HFF-Myc (cell line): ENCODE measurements around the gene METTL15.
"Not testable (repeated sequence)": the region's sequence is repeated elsewhere in the genome, so short reads cannot be mapped to it uniquely, and the experiment has no call there.

Experiments used
- DNase-seq: peaks from one replicate; pipeline ENCODE4 v3.0.0-alpha.2; 2011; ENCODE audit warnings: low read depth; ENCODE audit errors: extremely low read depth
- H3K4me3 ChIP-seq: replicated peaks from 2 replicates; pipeline ENCODE4 v1.5.1; 2011; ENCODE audit warnings: low read depth, mild to moderate bottlenecking, control low read depth, low read length
- TF ChIP-seq, protein P1 (sequence below): IDR thresholded peaks from 2 replicates; pipeline ENCODE4 v1.5.1; 2012; ENCODE audit warnings: mild to moderate bottlenecking, low read depth, low read length, control low read depth; ENCODE audit errors: missing control alignments

METTL15 gene

DNA sequence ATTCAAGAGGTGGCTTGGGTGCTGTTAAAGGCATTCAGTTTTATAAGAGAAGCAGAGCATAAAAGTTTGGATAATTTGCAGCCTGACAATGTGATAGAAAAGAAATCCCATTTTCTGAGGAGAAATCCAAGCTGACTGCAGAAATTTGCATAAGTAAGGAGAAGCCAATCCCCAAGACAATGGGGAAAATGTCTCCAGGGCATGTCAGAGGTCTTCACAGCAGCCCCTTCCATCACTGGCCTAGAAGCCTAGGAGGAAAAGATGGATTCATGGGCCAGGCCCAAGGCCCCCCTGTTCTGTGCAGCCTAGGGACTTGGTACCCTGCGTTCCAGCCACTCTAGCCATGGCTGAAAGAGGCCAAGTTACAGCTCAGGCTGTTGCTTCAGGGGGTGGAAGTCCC, 207.3 kb downstream of the METTL15 start:
- H3K4me3 ChIP-seq, result no peak overlapping the region
- TF ChIP-seq, protein P1, sequence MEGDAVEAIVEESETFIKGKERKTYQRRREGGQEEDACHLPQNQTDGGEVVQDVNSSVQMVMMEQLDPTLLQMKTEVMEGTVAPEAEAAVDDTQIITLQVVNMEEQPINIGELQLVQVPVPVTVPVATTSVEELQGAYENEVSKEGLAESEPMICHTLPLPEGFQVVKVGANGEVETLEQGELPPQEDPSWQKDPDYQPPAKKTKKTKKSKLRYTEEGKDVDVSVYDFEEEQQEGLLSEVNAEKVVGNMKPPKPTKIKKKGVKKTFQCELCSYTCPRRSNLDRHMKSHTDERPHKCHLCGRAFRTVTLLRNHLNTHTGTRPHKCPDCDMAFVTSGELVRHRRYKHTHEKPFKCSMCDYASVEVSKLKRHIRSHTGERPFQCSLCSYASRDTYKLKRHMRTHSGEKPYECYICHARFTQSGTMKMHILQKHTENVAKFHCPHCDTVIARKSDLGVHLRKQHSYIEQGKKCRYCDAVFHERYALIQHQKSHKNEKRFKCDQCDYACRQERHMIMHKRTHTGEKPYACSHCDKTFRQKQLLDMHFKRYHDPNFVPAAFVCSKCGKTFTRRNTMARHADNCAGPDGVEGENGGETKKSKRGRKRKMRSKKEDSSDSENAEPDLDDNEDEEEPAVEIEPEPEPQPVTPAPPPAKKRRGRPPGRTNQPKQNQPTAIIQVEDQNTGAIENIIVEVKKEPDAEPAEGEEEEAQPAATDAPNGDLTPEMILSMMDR, result no peak
- no peak for DNase-seq

DNA sequence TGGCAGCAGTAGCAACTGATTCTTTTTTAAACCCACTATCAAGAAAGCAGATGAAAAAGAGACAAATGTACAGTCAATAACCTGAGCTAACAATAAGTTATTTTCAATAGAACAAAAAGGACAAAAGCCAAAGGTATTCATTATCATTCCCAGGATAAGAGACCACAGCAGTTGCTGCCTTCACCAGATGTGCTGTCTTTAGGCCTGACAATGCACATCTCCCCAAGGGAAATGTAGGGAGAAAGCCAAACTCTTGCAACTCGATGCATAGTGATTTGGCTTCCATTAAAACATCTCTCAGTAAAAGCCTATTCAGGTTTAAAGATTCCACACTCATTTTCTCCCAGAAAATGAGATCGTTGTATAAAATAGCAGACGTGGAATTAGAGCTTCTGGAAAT, 210.7 kb downstream of the METTL15 start:
- TF ChIP-seq, protein P1, result no peak
- no peak overlapping the region for H3K4me3 ChIP-seq
- no peak for DNase-seq

DNA sequence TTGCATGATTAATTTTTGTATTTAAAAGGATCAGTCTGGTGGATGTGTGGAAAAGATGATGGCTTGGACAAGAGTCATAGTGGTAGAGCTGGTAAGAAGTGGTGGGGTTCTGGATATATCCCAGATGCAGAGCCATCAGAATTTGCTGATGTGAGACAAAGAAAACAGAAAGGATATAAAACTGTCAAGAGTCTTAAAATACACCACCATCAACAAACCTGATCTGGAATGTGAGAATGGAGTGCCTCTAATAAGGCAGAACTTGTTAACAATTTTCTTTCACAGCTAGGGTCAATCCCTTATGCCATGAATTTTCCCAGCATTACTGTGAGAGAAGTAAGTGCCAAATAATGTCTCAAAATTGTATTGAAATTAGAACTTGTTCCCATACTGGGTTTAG, 215.4 kb downstream of the METTL15 start:
- no peak for DNase-seq
- no peak overlapping the region for H3K4me3 ChIP-seq
- TF ChIP-seq, protein P1, result no peak

DNA sequence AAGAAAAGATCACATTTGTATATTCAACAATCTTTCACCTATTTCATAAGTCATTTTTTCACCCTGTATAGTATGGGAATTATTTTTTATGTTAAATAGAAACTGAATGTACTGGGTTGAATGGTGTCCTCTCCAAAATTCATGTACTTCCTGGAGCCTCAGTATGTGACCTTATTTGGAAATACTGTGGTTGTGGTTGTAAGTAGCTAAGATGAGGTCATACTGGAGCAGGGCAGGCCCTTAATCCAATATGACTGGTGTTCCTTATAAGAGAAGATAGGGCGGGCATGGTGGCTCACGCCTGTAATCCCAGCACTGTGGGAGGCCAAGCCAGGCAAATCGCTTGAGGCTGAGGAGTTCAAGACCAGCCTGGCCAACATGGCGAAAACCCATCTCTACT, 224.2 kb downstream of the METTL15 start:
- not testable (repeated sequence) for DNase-seq, H3K4me3 ChIP-seq

DNA sequence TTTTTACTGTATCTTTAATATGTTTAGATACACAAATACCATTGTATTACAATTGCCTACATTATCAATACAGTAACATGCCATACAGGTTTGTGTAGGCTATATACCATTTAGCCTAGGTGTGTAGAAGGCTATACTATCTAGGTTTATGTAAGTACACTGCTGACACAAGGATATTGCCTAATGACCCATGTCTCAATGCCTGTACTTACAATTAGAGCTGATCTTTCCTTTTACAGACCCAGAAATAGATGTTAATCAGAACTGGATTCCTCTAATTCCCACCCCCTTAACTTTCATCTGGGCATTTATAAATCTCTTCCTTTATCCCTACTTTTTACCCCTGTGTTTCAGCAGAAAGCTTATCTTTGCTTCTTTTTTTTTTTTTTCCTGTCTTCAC, 229.5 kb downstream of the METTL15 start:
- no peak for DNase-seq
- H3K4me3 ChIP-seq, result no peak overlapping the region
- TF ChIP-seq, protein P1, result no peak

DNA sequence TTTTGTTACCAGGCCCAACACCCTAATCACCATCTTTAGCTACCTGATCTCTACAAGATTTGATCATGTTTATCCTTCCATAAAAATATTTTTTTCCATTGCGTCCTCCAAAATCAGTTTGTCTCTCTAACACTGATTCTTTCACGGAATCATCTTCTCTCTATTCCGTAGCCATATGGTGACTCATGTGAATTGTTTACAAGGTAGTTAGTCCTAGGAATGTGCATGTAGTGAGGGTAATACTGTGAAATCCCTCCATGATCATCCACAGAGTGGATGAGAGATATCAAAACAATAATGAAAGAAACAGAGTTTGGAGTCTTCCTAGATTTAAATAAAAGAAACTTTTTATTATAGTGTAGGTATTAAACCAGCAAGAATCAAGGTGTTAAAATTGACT, 230.2 kb downstream of the METTL15 start:
- no peak for DNase-seq
- H3K4me3 ChIP-seq, result no peak overlapping the region
- TF ChIP-seq, protein P1, result no peak

DNA sequence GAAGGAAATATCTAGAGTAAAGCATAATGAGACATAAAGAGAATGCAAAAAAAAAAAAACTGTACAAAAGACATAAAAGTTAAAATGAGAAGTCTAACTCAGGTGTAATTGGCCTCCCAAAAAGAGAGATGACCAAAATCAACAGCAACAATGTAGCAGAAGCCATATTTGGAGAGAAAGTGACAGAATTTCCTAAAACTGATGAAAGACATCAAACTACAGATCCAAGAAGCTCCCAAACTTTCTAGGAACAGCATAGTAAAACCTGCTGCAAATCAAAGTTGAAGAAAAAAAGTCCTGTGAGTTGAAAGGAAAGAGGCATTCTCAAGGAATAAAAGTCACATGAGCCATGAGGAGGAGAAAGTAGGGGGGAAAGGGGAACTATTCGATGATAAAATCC, 231.3 kb downstream of the METTL15 start:
- DNase-seq, result no peak
- TF ChIP-seq, protein P1, result no peak
- no peak overlapping the region for H3K4me3 ChIP-seq
